GM12892 (cell line): ENCODE data around the gene FOXQ1.

ENCODE experiments used
- POLR2A ChIP-seq: IDR thresholded peaks from 2 replicates; pipeline ENCODE4 v1.6.1; 2011; ENCODE audit warnings: low read depth, low read length, control low read depth
- POLR2AphosphoS5 ChIP-seq: IDR thresholded peaks from 2 replicates; pipeline ENCODE4 v1.6.1; 2011; ENCODE audit warnings: low read depth, low read length, control low read depth

DNA sequence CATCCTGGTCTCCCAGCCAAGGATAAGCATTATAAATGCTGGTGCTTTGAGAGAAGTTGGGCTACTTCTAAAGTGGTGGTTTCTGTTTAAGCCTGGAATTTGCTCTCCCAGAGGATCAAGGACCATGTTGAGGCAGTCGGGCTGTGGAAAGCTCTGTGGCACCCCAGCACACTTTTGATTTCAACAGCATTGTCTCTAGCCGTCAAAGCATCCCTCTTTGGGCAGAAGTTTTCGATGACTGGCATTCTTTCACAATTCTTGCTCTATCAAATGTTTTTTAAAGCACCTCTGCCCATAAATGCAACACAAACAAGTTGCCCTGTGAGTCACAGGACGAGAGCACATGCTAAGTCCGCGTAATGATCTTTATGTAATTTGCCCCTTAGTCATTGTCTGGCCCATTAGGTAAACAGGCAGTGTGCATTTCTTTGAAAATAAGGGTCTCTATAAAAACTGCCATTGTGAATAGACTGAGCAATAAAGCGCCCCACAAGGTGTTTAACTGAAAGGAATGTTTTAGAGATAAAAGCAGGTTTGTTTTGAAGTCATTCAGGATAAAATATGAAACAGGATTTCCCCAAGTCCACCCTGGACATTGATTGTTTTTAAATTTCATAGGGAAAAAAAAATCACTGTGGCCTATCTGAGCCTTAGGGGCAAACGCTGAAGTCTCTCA, 44.7 kb upstream of the FOXQ1 start:
- TF ChIP-seq POLR2AphosphoS5: no peak
- no peak for TF ChIP-seq POLR2A
